ENCODE measurements around the gene SLC10A4.
"Not testable (repeated sequence)": the region's sequence is repeated elsewhere in the genome, so short reads cannot be mapped to it uniquely, and the experiment has no call there.

The SLC10A4 gene

GRCh38 chr4:48483006-48483776 lies at the start of gene SLC10A4:
Gene SLC10A4, plus strand, starts transcription at chr4:48483343. Its CDS starts 219 bp downstream, at chr4:48483562.
- no peak for DNase-seq (ENCODE audit: low read depth in 2 of 2)

- DNase-seq (ENCODE audit: low read depth in 2 of 2): no peak
These were observed 46.8 kb upstream of the SLC10A4 start for GRCh38 chr4:48436318-48436717.

GRCh38 chr4:48439988-48440387 lies 43.2 kb upstream of the SLC10A4 start:
- no peak for DNase-seq (ENCODE audit: low read depth in 2 of 2)

GRCh38 chr4:48440914-48441313 lies 42.2 kb upstream of the SLC10A4 start:
- DNase-seq (ENCODE audit: low read depth in 2 of 2): not testable (repeated sequence)

- DNase-seq (ENCODE audit: low read depth in 2 of 2): no peak
These were observed 37.4 kb upstream of the SLC10A4 start for GRCh38 chr4:48445704-48446103.

GRCh38 chr4:48446642-48447041 lies 36.5 kb upstream of the SLC10A4 start:
- no peak for DNase-seq (ENCODE audit: low read depth in 2 of 2)

GRCh38 chr4:48449151-48449550 lies 34.0 kb upstream of the SLC10A4 start:
- DNase-seq (ENCODE audit: low read depth in 2 of 2): no peak

- no peak for DNase-seq (ENCODE audit: low read depth in 2 of 2)
These were observed 32.4 kb upstream of the SLC10A4 start for GRCh38 chr4:48450740-48451139.

GRCh38 chr4:48451656-48452055 lies 31.5 kb upstream of the SLC10A4 start:
- DNase-seq (ENCODE audit: low read depth in 2 of 2): not testable (repeated sequence)

GRCh38 chr4:48454591-48454990 lies 28.6 kb upstream of the SLC10A4 start:
- no peak for DNase-seq (ENCODE audit: low read depth in 2 of 2)

- DNase-seq (ENCODE audit: low read depth in 2 of 2): no peak
These were observed 22.1 kb upstream of the SLC10A4 start for GRCh38 chr4:48461000-48461399.

GRCh38 chr4:48462363-48462762 lies 20.8 kb upstream of the SLC10A4 start:
- DNase-seq (ENCODE audit: low read depth in 2 of 2): no peak

- no peak for DNase-seq (ENCODE audit: low read depth in 2 of 2)
These were observed 15.7 kb upstream of the SLC10A4 start for GRCh38 chr4:48467442-48467841.

- no peak for DNase-seq (ENCODE audit: low read depth in 2 of 2)
These were observed 15.3 kb upstream of the SLC10A4 start for GRCh38 chr4:48467891-48468290.

- DNase-seq (ENCODE audit: low read depth in 2 of 2): no peak
These were observed 13.0 kb upstream of the SLC10A4 start for GRCh38 chr4:48470137-48470536.

GRCh38 chr4:48470570-48470969 lies 12.6 kb upstream of the SLC10A4 start:
- no peak for DNase-seq (ENCODE audit: low read depth in 2 of 2)

GRCh38 chr4:48472794-48473193 lies 10.3 kb upstream of the SLC10A4 start:
- no peak for DNase-seq (ENCODE audit: low read depth in 2 of 2)

GRCh38 chr4:48475770-48476169 lies 7.4 kb upstream of the SLC10A4 start:
- no peak for DNase-seq (ENCODE audit: low read depth in 2 of 2)

GRCh38 chr4:48478273-48478672 lies 4.9 kb upstream of the SLC10A4 start:
- no peak for DNase-seq (ENCODE audit: low read depth in 2 of 2)

GRCh38 chr4:48481581-48481980 lies 1.6 kb upstream of the SLC10A4 start:
- DNase-seq (ENCODE audit: low read depth in 2 of 2): no peak

GRCh38 chr4:48483777-48484493 lies 792 bp downstream of the SLC10A4 start:
- DNase-seq (ENCODE audit: low read depth in 2 of 2): no peak

GRCh38 chr4:48484494-48485168 lies 1.5 kb downstream of the SLC10A4 start:
- no peak for DNase-seq (ENCODE audit: low read depth in 2 of 2)

- no peak for DNase-seq (ENCODE audit: low read depth in 2 of 2)
These were observed 6.5 kb downstream of the SLC10A4 start for GRCh38 chr4:48489683-48490011.
